Central memory CD4-positive, alpha-beta T cell (primary cell): ENCODE data around the gene CASP10.
"Not testable (repeated sequence)": the region's sequence is repeated elsewhere in the genome, so short reads cannot be mapped to it uniquely, and the experiment has no call there.

Experiments used
- DNase-seq: peaks from one replicate; pipeline ENCODE4 v3.0.0; 2022

Gene CASP10

GRCh38 chr2:201154615-201155399 lies 28.1 kb upstream of the CASP10 start:
- no peak for DNase-seq

DNA sequence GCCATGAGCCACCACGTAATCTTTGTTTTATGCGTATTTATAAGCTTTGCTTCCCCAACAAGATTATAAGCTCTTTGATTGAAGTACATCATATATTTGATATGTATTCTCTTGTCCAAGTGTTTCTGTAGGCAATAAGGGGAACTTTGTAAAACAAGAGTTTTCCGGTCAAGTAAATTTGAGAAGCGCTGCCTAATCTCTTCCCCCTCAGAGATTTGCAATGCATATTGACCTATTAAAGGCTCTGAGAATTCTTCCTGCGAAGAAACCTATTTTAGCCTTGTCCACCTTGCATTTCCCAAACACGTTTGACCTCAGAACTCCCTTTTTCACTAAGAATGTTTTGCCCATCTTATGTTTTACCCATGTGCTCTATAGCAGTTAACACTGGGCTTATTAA lies 26.9 kb upstream of the CASP10 start:
- no peak for DNase-seq

DNA sequence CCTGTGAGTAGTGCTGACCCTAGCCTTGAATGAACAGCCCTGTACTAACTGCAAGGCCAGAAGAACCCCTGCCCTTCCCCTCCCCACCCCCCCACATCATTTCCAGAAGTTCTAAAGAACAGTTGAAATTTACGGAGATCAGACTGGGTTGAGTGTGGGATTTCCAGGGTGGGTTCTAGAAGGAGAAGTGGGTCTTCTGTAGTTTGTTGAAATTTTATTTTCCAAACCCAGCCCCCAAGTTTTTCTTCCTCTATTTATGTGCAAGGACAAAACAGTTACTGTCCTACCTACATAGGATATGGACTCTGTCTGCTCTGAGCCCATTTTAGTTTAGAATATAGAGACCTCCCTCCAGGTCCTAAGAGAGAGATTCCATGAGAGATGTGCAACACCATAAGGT lies 26.3 kb upstream of the CASP10 start:
- no peak for DNase-seq

DNA sequence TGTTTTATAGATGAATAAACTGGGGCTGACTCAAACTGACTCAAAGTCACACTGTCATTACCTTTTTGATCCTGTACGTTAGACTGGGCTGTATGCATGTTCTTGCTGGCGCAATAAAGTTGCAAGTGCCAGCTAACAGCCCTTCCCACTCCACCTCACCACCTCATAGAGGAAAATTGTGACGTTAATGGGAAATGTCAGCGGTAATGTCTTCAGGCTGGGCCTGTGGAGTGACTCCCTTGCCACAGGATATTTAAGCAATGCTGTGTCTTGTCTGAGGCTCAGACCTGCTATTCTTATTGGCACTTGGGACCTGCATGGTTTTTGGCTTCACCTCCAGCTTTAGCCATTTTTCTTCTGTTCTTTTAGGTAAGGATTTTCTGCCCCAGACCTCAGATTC lies 25.2 kb upstream of the CASP10 start:
- no peak for DNase-seq

DNA sequence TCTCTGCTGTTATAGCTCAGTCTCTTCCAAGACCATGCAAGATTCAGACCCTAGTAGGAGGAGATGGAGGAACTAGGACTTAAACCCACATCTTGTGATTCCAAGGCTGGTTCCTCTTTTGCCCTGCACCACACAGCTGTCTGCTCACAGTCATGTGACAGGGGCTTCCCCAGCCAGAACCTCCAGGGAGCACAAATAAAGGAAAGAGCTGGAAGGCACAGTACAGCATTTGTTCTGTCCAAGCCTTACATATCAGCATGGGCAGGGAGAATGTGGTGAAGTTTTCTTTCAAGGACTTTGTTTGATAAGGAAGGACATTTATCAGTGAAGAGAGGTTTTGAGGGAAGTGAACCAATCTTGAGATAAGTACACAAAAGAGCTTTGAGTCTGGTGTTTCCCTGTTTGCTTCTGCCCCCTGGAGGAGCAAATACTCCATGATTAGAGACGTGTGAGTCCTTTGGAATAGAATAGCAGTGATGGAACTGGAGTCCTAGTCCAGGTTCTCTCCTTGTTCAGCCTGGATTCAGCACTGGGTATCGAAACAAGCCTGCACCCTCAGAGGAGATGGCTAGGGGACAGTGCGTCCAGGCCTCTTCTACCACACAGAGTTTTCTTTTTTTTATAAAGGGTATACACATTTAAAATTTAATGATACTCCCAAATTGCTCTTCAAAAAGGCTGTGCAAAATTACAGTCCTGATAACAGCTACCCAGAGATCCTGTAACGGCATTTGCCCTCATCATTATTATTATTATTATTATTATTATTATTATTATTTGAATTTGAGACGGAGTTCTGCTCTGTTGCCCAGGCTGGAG lies 24.6 kb upstream of the CASP10 start:
- peak; percentile 62 for DNase-seq

- DNase-seq: no peak
These were observed 18.8 kb upstream of the CASP10 start for GRCh38 chr2:201164166-201164565.

- DNase-seq: no peak
These were observed 15.4 kb upstream of the CASP10 start for GRCh38 chr2:201167546-201167945.

- not testable (repeated sequence) for DNase-seq
These were observed 14.4 kb upstream of the CASP10 start for GRCh38 chr2:201168496-201168895.

GRCh38 chr2:201171259-201171814 lies 11.6 kb upstream of the CASP10 start:
- no peak for DNase-seq

- no peak for DNase-seq
These were observed 10.7 kb upstream of the CASP10 start for GRCh38 chr2:201172279-201172678.

GRCh38 chr2:201174687-201175086 lies 8.3 kb upstream of the CASP10 start:
- no peak for DNase-seq

GRCh38 chr2:201176081-201176481 lies 6.9 kb upstream of the CASP10 start:
- no peak for DNase-seq

- DNase-seq: no peak
These were observed 2.9 kb upstream of the CASP10 start for GRCh38 chr2:201180010-201180409.

DNA sequence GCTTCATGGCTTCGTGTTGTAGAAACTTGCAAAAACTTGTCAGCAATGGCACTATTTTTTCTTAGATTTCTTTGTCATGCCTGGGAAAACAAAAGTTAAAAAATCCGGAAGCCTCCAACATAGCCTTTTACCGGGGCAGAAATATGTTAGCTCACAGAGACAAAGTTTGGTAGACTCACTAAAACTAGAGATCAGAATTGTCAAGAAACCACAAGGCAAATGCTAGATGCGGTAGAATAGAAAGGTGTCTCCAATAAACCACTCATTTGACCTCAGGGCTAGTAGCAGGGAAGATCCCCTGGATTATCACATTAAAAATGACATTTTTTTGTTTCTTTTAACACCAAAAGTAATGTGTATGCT lies 405 bp downstream of the CASP10 start:
- DNase-seq: no peak

- not testable (repeated sequence) for DNase-seq
These were observed 894 bp downstream of the CASP10 start for GRCh38 chr2:201183835-201184234.

DNA sequence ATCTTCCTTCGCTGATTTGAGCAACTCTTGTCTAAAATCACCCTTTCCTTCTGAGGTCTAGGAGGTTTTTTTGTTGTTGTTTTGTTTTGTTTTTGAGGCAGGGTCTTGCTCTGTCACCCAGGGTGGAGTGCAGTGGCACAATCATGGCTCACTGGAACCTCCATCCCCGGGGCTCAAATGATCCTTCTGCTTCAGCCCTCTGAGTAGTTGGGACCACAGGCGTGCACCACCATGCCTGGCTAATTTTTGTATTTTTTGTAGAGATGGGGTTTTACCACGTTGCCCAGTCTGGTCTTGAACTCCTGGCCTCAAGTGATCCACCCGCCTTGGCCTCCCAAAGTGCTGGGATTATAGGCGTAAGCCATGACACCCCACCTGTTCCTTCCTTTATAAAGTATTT lies 1.3 kb downstream of the CASP10 start:
- DNase-seq: not testable (repeated sequence)

DNA sequence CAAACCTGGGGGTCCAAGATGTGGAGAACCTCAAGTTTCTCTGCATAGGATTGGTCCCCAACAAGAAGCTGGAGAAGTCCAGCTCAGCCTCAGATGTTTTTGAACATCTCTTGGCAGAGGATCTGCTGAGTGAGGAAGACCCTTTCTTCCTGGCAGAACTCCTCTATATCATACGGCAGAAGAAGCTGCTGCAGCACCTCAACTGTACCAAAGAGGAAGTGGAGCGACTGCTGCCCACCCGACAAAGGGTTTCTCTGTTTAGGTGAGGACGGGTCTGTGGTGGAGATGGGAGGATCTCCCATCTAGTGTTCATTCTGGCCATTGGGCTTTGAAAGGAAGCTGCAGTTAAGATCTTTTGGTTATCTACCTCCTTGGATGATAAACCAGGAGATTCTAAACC lies 2.9 kb downstream of the CASP10 start:
- no peak for DNase-seq

DNA sequence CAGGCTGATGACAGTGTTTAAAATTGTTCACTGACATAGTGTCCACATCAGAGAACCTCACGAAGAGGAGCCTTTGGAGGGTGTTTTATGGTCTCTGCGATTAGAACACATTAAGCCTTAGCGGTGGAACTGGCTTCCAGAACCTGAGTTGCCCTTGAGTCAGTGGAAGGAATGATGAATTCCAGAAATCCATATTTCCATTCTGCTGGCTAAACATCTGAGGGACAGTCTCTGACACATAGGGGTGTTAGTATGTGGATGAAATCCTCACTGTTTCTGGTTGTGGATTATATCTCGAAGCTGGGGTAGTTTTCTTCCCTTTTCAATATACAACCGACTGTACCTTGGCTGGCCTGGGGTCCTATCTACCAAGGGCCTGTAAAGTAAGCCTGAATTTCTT lies 4.0 kb downstream of the CASP10 start:
- DNase-seq: no peak

DNA sequence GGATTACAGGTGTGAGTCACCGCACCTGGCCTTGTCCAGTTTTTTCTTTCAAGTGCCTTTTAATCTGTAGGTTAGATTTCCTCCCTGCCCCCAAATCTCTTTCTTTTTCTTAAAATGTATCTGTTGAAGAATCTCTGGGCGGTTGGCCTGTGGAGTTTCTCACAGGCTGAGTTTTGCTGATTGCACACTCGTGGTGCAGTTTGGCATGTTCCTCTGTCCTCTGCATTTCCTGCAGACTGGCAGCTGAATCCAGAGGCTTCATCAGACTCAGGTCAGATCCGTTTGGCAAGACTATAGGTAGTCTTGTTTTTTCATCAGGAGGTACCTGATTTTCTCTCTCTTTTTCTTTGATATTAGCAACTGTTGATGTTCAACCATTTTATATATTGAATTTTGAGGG lies 5.5 kb downstream of the CASP10 start:
- DNase-seq: no peak

GRCh38 chr2:201191132-201191875 lies 8.4 kb downstream of the CASP10 start:
- DNase-seq: peak; percentile 44

DNA sequence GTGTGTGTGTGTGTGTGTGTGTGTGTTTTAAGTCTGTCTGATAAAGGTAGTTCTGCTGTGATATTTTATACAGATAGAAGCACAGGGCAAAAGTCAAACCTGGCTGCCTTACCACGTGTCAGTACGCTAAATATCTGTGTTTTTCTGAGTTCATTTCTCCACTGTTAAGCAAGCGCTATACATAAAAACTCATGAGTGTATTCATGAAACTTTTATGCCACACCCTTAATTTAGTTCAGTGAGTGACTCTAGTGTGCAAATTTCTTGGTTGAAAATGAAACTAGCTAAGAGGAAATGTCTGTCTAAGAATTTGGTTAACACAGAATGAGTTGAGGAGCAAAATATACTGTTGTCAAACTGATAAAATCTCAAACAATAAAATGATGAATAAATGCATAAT lies 11.2 kb downstream of the CASP10 start:
- DNase-seq: peak; percentile 9

DNA sequence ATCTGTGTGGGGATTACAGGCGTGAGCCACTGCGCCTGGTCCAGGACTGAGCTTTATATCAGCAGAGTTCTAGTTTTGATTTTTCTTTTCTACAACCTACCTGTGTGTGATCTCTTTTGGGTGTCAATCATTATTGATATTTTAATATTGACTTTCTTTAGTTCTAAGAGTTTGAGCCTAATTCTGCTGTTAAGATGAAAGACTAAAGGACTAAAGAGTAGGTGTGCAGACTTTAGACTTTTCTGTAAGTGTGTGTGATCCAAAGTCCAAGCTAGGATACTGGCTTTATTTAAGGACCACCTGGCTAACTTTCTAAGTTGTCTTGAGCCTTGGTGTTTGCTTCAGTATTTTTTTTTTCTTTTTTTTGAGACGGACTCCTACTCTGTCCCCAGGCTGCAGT lies 12.4 kb downstream of the CASP10 start:
- no peak for DNase-seq

GRCh38 chr2:201196003-201196402 lies 13.1 kb downstream of the CASP10 start:
- DNase-seq: no peak
